Globus pallidus (tissue), 1 donor: ENCODE results near the gene PRDX4.
"Not testable (repeated sequence)": the region's sequence is repeated elsewhere in the genome, so short reads cannot be mapped to it uniquely, and the experiment has no call there.

ENCODE experiments used
- DNase-seq: peaks from one replicate; pipeline ENCODE4 v3.0.0-alpha.2; 2015; ENCODE audit warnings: low spot score

Gene PRDX4

GRCh38 chrX:23673108-23673507 lies 5.8 kb downstream of the PRDX4 start:
- DNase-seq = no peak

DNA sequence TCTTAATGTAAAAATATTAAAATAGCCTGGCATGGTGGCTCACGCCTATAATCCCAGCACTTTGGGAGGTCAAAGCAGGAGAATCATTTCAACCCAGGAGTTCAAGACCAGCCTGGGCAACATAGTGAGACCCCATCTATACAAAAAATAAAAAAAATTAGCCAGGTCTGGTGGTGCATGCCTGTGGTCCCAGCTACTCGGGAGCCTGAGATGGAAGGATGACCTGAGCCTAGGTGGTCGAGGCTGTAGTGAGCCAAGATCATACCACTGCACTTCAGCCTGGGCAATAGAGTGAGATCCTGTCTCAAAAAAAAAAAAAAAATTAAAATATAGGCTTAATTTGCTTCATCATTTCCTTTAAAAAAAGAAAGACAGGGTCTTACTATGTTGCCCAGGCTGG lies 9.2 kb downstream of the PRDX4 start:
- not testable (repeated sequence) for DNase-seq

DNA sequence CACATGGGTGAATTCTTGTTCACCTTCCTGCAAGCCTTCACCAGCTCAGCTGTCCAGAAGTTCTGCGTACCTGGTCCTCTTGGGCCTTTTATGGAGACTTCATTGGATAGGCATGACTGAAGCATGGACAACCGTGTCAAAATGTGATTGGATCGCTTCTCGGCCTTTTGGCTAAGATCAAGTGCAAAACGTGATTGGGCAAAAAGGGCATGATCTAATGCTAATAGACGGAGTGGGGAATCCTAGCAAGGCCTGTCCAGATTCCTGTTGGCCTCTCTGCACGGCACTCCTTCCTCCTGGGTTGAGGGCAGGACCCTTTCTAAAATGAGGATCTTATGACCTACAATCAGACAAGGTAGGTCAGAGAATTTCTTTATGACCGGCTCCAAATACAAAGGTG lies 24.9 kb downstream of the PRDX4 start:
- DNase-seq = no peak

- peak; percentile 43 for DNase-seq
Observed at GRCh38 chrX:23694606-23695005, 27.3 kb downstream of the PRDX4 start.

DNA sequence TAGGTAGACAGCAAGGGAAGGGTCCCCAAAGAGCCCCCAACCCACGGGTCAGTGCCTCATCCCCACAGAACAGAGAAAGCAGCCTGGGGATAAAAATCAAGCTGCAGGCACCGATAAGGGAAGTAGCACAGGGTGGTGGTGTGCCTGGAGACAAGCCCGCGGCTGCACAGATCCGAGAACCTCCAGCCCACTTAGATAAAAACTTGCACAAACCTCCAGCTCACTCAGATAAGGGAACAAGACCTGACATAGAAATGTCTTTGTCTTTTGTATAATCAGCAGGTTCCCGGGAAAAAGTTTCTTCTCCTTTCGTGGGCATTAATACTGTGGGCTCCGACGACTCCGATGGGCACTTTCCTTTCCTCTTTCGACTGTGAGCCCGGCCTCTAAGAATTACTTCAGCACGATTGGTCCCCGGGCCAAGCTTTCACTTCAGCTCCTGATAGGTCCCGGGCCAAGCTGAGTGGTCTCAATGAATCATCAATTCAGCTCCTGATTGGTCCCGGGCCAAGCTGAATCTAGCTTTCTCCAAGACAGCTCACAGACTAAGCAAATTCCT lies 32.4 kb downstream of the PRDX4 start:
- peak; percentile 40 for DNase-seq

DNA sequence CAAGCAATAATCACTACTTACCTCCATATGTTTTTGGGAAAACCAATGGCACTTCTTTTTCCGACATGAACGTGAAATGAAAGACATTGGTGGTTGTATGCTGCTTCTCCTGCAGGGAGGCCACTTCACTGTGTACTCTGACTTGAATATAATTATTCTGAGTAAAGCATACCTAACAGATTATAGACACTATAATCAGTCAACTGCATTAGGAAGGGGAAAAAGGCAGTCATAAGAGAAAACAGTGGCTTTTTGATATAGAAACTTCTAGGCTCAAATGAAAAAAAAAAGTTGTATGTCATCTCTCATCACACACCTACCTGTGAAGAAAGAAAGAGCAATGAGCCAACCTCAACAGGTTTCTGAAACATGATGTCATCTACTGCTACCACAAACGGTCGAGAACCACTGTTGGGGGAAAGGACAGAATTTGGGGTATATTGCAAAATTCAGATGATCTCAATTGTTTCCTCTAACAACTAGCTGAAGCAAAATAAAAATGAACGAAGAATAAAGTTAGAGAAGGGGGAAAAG lies 37.4 kb downstream of the PRDX4 start:
- no peak for DNase-seq

GRCh38 chrX:23705235-23705634 lies 37.9 kb downstream of the PRDX4 start:
- no peak for DNase-seq

DNA sequence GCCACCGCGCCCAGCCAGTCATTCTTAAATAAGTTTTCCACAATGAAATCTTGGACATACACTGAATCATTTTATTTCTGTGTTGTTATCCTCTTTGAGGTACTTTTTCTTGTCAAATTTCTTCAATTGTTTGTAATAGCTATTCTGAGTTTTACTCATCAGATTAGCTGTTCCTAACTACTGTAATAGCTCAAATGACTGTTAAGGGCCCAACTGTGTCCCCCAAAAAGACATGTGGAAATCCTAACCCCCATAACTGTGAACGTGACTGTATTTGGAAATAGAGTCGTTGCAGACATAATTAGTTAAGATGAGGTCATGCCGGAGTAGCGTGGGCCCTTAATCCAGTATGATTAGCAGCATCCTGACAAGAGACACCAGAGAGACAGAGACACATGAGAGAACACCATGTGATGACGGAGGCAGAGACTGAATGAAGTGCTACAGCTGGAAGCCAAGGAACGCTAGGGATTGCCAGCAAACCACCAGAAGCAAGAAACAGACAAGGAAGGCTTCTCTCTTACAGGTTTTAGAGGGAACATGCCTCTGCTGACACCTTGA lies 52.9 kb downstream of the PRDX4 start:
- no peak for DNase-seq

DNA sequence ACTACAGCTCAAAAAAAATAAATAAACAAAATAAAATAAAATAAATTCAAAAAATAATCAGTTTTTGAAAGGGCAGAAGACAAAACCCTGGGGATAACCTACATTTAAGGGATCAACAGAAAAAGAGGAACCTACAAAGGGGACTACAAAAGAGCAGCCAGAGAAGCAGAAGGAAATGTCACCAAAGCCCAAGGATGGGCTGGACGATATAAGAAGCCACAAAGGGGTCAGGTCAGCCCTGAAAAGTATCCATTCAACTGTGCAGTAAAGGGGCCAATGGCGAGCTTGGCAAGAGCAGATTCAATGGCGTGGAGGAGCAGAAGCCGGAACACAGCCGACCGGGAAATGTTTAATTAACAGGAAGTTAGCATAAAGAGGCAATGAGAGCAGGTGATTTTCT lies 58.9 kb downstream of the PRDX4 start:
- DNase-seq = no peak

- DNase-seq = no peak
Observed at GRCh38 chrX:23727206-23727605, 59.9 kb downstream of the PRDX4 start.

DNA sequence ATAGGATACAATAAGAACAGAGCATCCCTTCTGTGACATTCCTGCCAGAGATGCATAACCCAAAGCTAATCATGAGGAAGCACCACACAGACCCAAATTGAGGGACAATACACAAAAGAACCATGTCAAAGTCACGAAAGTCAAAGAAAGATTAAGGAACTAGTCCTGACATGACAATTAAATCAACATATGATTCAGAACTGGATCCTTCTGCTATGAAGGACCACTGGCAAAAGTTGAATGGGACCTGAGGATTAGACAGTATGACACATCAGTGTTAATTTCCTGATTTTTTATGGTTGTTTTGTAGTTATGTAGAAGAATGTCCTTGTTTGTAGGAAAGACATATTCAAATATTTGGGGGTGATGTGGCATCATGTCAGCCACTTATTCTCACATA lies 61.9 kb downstream of the PRDX4 start:
- no peak for DNase-seq

GRCh38 chrX:23731951-23732350 lies 64.7 kb downstream of the PRDX4 start:
- DNase-seq = no peak

DNA sequence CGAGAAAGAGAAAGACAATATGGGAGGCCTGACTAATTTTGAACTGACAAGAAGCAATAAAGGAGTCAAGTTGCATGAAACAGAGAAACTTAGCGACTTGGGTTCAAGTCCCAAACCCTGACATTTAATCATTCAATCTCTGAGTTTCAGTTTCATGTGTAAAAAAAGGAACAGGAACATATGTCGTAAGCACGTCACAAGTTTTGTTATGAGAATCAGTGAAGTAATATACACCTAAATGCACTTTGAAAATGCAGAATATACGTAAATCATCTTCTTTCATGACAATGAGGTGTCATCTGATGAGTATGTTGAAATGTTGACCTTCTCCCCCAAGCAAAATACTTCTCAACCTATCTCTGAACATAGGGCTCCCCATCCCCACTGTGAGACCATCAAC lies 65.4 kb downstream of the PRDX4 start:
- no peak for DNase-seq
